ENCODE results near the gene SLC5A9.

Gene SLC5A9

DNA sequence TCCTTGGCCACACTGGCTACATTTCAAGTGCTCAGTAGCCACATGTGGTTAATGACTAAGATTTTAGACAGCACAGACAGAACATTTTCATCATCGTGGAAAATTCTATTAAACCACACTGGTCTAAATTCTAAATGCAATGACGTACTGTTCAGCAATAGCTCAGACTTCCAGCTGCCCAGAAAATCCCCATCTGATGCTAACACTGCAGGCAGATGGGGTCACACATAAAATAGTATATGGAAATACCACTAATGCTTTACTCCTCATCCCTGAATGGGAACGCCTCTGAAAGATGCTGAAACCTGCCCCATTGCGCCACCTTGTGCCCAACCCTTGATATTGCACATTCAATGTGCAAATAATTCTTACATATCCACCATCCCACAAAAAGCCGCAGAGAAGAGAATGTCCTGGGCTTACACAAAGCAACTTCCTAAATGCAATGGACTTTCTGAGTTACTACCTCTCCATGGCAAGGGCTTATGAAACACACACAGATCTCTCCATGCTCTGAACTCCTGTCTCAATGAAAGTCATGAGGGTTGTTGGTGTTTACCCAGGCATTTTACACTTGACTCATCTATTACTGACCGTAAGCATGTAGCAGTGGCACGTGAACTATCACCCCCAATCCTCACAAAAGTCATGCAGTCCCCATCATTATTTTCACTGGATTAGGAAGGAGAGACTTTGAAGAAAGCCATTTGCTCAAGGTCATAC, 20.3 kb upstream of the SLC5A9 start:
- no peak overlapping the region for H2BK120ac ChIP-seq (ENCODE audit: low read depth, low read length)
- WGBS, 2 donors (ENCODE audit: extremely low coverage in 2 of 2, insufficient read length in 2 of 2, insufficient replicate concordance in 1 of 2), result no CpG with 5 or more reads among the region's 7 CpGs
- no peak overlapping the region for H2BK12ac ChIP-seq (ENCODE audit: low read length)
- H3K18ac ChIP-seq (ENCODE audit: low read length), result no peak overlapping the region
- H2AFZ ChIP-seq (ENCODE audit: low read length), result no peak overlapping the region
- no peak overlapping the region for H3K27ac ChIP-seq (replicated peaks; ENCODE audit: low read length)
- H2AK5ac ChIP-seq (ENCODE audit: low read depth, low read length), result no peak overlapping the region
- H3K79me1 ChIP-seq (ENCODE audit: low read depth, low read length), result no peaks in the 10 kb centered on the region
- no peak overlapping the region for H3K9ac ChIP-seq (ENCODE audit: low read depth, low read length, poor library complexity)
- no peak overlapping the region for H3K4me3 ChIP-seq (ENCODE audit: low read length in 2 of 2)
- no peaks in the 10 kb centered on the region for H3K36me3 ChIP-seq (replicated peaks in 1 of 2; ENCODE audit: control insufficient read depth in 2 of 2, insufficient read depth in 2 of 2, low read length in 2 of 2)
- DNase-seq (ENCODE audit: low spot score), result peak; percentile 64
- H3K23ac ChIP-seq (ENCODE audit: low read depth, low read length, poor library complexity), result no peak overlapping the region
- H3K4me2 ChIP-seq (ENCODE audit: insufficient read depth, low read length, poor library complexity, severe bottlenecking), result no peak overlapping the region
- H4K8ac ChIP-seq (ENCODE audit: low read depth, low read length), result no peak overlapping the region
- H2BK5ac ChIP-seq (ENCODE audit: low read length), result no peak overlapping the region
- H2BK15ac ChIP-seq (ENCODE audit: low read length), result no peak overlapping the region
- no peak overlapping the region for H3K4ac ChIP-seq (ENCODE audit: low read length)
- H3K4me1 ChIP-seq (ENCODE audit: control insufficient read depth in 2 of 2, insufficient read depth in 1 of 2, low read depth in 1 of 2, low read length in 2 of 2), result peaks cover 0 to 2% of the 10 kb centered on the region in 2 donors
- no peak overlapping the region for H3K14ac ChIP-seq (ENCODE audit: low read length)
- H3K9me3 ChIP-seq (replicated peaks in 1 of 2; ENCODE audit: control insufficient read depth in 2 of 2, insufficient read depth in 1 of 2, low read depth in 1 of 2, low read length in 2 of 2), result no peaks in the 10 kb centered on the region
- H4K91ac ChIP-seq (ENCODE audit: low read depth, low read length, poor library complexity), result no peak overlapping the region
- no peaks in the 10 kb centered on the region for H3K27me3 ChIP-seq (ENCODE audit: control insufficient read depth in 3 of 3, insufficient read depth in 3 of 3, low read depth in 1 of 3, low read length in 3 of 3)

GRCh38 chr1:48203287-48203900, 19.1 kb upstream of the SLC5A9 start:
- no peak overlapping the region for H3K18ac ChIP-seq (ENCODE audit: low read length)
- no peak overlapping the region for H2BK12ac ChIP-seq (ENCODE audit: low read length)
- no peak overlapping the region for H3K23ac ChIP-seq (ENCODE audit: low read depth, low read length, poor library complexity)
- H2BK5ac ChIP-seq (ENCODE audit: low read length), result no peak overlapping the region
- peak; percentile 29 for DNase-seq (ENCODE audit: low spot score)
- no peak overlapping the region for H3K4me3 ChIP-seq (ENCODE audit: low read length in 2 of 2)
- no peak overlapping the region for H4K8ac ChIP-seq (ENCODE audit: low read depth, low read length)
- no peak overlapping the region for H2BK120ac ChIP-seq (ENCODE audit: low read depth, low read length)
- H3K4ac ChIP-seq (ENCODE audit: low read length), result no peak overlapping the region
- H2BK15ac ChIP-seq (ENCODE audit: low read length), result no peak overlapping the region
- no CpG with 5 or more reads among the region's 3 CpGs for WGBS, 2 donors (ENCODE audit: extremely low coverage in 2 of 2, insufficient read length in 2 of 2, insufficient replicate concordance in 1 of 2)
- H3K4me2 ChIP-seq (ENCODE audit: insufficient read depth, low read length, poor library complexity, severe bottlenecking), result no peak overlapping the region
- H2AFZ ChIP-seq (ENCODE audit: low read length), result no peak overlapping the region
- H3K27ac ChIP-seq (replicated peaks; ENCODE audit: low read length), result no peak overlapping the region
- no peaks in the 10 kb centered on the region for H3K27me3 ChIP-seq (ENCODE audit: control insufficient read depth in 3 of 3, insufficient read depth in 3 of 3, low read depth in 1 of 3, low read length in 3 of 3)
- no peak overlapping the region for H3K9ac ChIP-seq (ENCODE audit: low read depth, low read length, poor library complexity)
- H3K36me3 ChIP-seq (replicated peaks in 1 of 2; ENCODE audit: control insufficient read depth in 2 of 2, insufficient read depth in 2 of 2, low read length in 2 of 2), result no peaks in the 10 kb centered on the region
- H2AK5ac ChIP-seq (ENCODE audit: low read depth, low read length), result no peak overlapping the region
- no peaks in the 10 kb centered on the region for H3K79me1 ChIP-seq (ENCODE audit: low read depth, low read length)
- no peak overlapping the region for H3K14ac ChIP-seq (ENCODE audit: low read length)
- no peaks in the 10 kb centered on the region for H3K9me3 ChIP-seq (replicated peaks in 1 of 2; ENCODE audit: control insufficient read depth in 2 of 2, insufficient read depth in 1 of 2, low read depth in 1 of 2, low read length in 2 of 2)
- peaks cover 0 to 2% of the 10 kb centered on the region in 2 donors for H3K4me1 ChIP-seq (ENCODE audit: control insufficient read depth in 2 of 2, insufficient read depth in 1 of 2, low read depth in 1 of 2, low read length in 2 of 2)
- H4K91ac ChIP-seq (ENCODE audit: low read depth, low read length, poor library complexity), result no peak overlapping the region

GRCh38 chr1:48205522-48205921, 17.0 kb upstream of the SLC5A9 start:
- no peaks in the 10 kb centered on the region for H3K79me1 ChIP-seq (ENCODE audit: low read depth, low read length)
- no peak overlapping the region for H2BK15ac ChIP-seq (ENCODE audit: low read length)
- no peak overlapping the region for H3K4ac ChIP-seq (ENCODE audit: low read length)
- H3K36me3 ChIP-seq (replicated peaks in 1 of 2; ENCODE audit: control insufficient read depth in 2 of 2, insufficient read depth in 2 of 2, low read length in 2 of 2), result no peaks in the 10 kb centered on the region
- H3K18ac ChIP-seq (ENCODE audit: low read length), result no peak overlapping the region
- H3K4me3 ChIP-seq (ENCODE audit: low read length in 2 of 2), result no peak overlapping the region
- no peaks in the 10 kb centered on the region for H3K27me3 ChIP-seq (ENCODE audit: control insufficient read depth in 3 of 3, insufficient read depth in 3 of 3, low read depth in 1 of 3, low read length in 3 of 3)
- H3K23ac ChIP-seq (ENCODE audit: low read depth, low read length, poor library complexity), result no peak overlapping the region
- H4K8ac ChIP-seq (ENCODE audit: low read depth, low read length), result no peak overlapping the region
- H4K91ac ChIP-seq (ENCODE audit: low read depth, low read length, poor library complexity), result no peak overlapping the region
- no peak overlapping the region for H3K27ac ChIP-seq (replicated peaks; ENCODE audit: low read length)
- no peak overlapping the region for H2BK12ac ChIP-seq (ENCODE audit: low read length)
- no peak overlapping the region for H2AK5ac ChIP-seq (ENCODE audit: low read depth, low read length)
- no peak overlapping the region for H2AFZ ChIP-seq (ENCODE audit: low read length)
- H2BK120ac ChIP-seq (ENCODE audit: low read depth, low read length), result no peak overlapping the region
- H3K9me3 ChIP-seq (replicated peaks in 1 of 2; ENCODE audit: control insufficient read depth in 2 of 2, insufficient read depth in 1 of 2, low read depth in 1 of 2, low read length in 2 of 2), result no peaks in the 10 kb centered on the region
- H2BK5ac ChIP-seq (ENCODE audit: low read length), result no peak overlapping the region
- no peak for DNase-seq (ENCODE audit: low spot score)
- H3K14ac ChIP-seq (ENCODE audit: low read length), result no peak overlapping the region
- H3K4me1 ChIP-seq (ENCODE audit: control insufficient read depth in 2 of 2, insufficient read depth in 1 of 2, low read depth in 1 of 2, low read length in 2 of 2), result peaks cover 0 to 1% of the 10 kb centered on the region in 2 donors
- no peak overlapping the region for H3K4me2 ChIP-seq (ENCODE audit: insufficient read depth, low read length, poor library complexity, severe bottlenecking)
- H3K9ac ChIP-seq (ENCODE audit: low read depth, low read length, poor library complexity), result no peak overlapping the region
- no CpG with 5 or more reads among the region's 5 CpGs for WGBS, 2 donors (ENCODE audit: extremely low coverage in 2 of 2, insufficient read length in 2 of 2, insufficient replicate concordance in 1 of 2)

- H4K8ac ChIP-seq (ENCODE audit: low read depth, low read length), result no peak overlapping the region
These were observed 16.1 kb upstream of the SLC5A9 start for GRCh38 chr1:48206371-48206770.

More at GRCh38 chr1:48206371-48206770, 16.1 kb upstream of the SLC5A9 start:
- Histone ChIP-seq H2AFZ (ENCODE audit: low read length) (no peak overlapping the region), H2BK5ac (ENCODE audit: low read length) (no peak overlapping the region), H3K14ac (ENCODE audit: low read length) (no peak overlapping the region), H2BK15ac (ENCODE audit: low read length) (no peak overlapping the region), H3K27me3 (ENCODE audit: control insufficient read depth in 3 of 3, insufficient read depth in 3 of 3, low read depth in 1 of 3, low read length in 3 of 3) (no peaks in the 10 kb centered on the region), H3K23ac (ENCODE audit: low read depth, low read length, poor library complexity) (no peak overlapping the region), H3K36me3 (replicated peaks in 1 of 2; ENCODE audit: control insufficient read depth in 2 of 2, insufficient read depth in 2 of 2, low read length in 2 of 2) (no peaks in the 10 kb centered on the region), H3K79me1 (ENCODE audit: low read depth, low read length) (no peaks in the 10 kb centered on the region), H2BK120ac (ENCODE audit: low read depth, low read length) (no peak overlapping the region), H3K4me3 (ENCODE audit: low read length in 2 of 2) (no peak overlapping the region), H3K4me2 (ENCODE audit: insufficient read depth, low read length, poor library complexity, severe bottlenecking) (no peak overlapping the region), H3K4ac (ENCODE audit: low read length) (no peak overlapping the region), H3K27ac (replicated peaks; ENCODE audit: low read length) (no peak overlapping the region), H2BK12ac (ENCODE audit: low read length) (no peak overlapping the region), H2AK5ac (ENCODE audit: low read depth, low read length) (peak overlapping the region; percentile 25), H3K9ac (ENCODE audit: low read depth, low read length, poor library complexity) (no peak overlapping the region), H3K18ac (ENCODE audit: low read length) (no peak overlapping the region), H3K9me3 (replicated peaks in 1 of 2; ENCODE audit: control insufficient read depth in 2 of 2, insufficient read depth in 1 of 2, low read depth in 1 of 2, low read length in 2 of 2) (no peaks in the 10 kb centered on the region), H4K91ac (ENCODE audit: low read depth, low read length, poor library complexity) (no peak overlapping the region), H3K4me1 (ENCODE audit: control insufficient read depth in 2 of 2, insufficient read depth in 1 of 2, low read depth in 1 of 2, low read length in 2 of 2) (peaks cover 0 to 1% of the 10 kb centered on the region in 2 donors)
- WGBS, 2 donors (ENCODE audit: extremely low coverage in 2 of 2, insufficient read length in 2 of 2, insufficient replicate concordance in 1 of 2), result no CpG with 5 or more reads among the region's 5 CpGs
- no peak for DNase-seq (ENCODE audit: low spot score)

Measured in neuronal stem cell (in vitro differentiated cells).